Keratinocyte (primary cell): ENCODE measurements around the gene RPP21.

Source experiments
- CTCF ChIP-seq, 3 experiments: IDR thresholded peaks in 1 of 3; conservative IDR thresholded peaks in 1 of 3; optimal IDR thresholded peaks in 1 of 3; 2 replicates in 2 of 3; 3 replicates in 1 of 3; pipeline versions ENCODE3 to v1.5.1; 2011; ENCODE audit warnings: low read length in 3 of 3, mild to moderate bottlenecking in 3 of 3, moderate library complexity in 2 of 3, control low read depth in 1 of 3, inconsistent platforms in 1 of 3; ENCODE audit not compliant: insufficient read depth in 2 of 3; ENCODE audit errors: extremely low read depth in 1 of 3
- EZH2 ChIP-seq: IDR thresholded peaks from one replicate; pipeline ENCODE4 v1.6.1; 2012; ENCODE audit warnings: inconsistent platforms, mild to moderate bottlenecking, low read length, moderate library complexity

DNA sequence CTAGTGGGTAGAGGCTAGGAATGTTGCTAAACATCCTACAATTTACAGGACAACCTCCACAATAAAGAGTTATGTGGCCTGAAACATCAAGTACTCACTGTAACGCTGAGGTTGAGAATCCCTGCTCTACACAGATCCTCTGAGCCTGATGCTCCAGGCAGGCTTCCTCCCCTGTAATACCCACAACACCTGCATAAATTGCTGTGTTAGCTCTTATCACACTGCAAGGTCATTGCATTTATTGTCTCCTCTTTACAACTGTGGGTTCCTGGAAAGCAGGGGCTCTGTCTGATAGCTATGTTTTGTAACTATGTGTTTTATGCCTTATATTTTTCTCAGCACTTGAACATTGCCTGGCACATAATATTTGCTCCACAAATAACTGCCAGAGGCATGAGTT lies 11.6 kb downstream of the RPP21 start:
- TF ChIP-seq CTCF (optimal IDR thresholded peaks at IDR 0.05 in 1 of 3, IDR thresholded peaks at IDR 0.05 in 1 of 3, conservative IDR thresholded peaks at IDR 0.05 in 1 of 3; ENCODE audit: extremely low read depth in 1 of 3, insufficient read depth in 2 of 3, low read length in 3 of 3): no peak
- no peak for TF ChIP-seq EZH2
